PC-3 (cell line): ENCODE measurements around the gene GPC5.

Experiments
- CTCF ChIP-seq: fragments of 300-600 bp; sonication (generic); conservative IDR thresholded peaks from 2 replicates; pipeline ENCODE4 v1.5.1; 2017; ENCODE audit warnings: antibody characterized with exemption, low read depth, mild to moderate bottlenecking, low read length
- EZH2phosphoT487 ChIP-seq: fragments of 300-600 bp; sonication (generic); IDR thresholded peaks from 2 replicates; pipeline ENCODE4 v1.6.1; 2018; ENCODE audit warnings: mild to moderate bottlenecking, antibody characterized with exemption, low read length, borderline replicate concordance

GRCh38 chr13:92679602-92680001 lies 1281.2 kb downstream of the GPC5 start:
- no peak for TF ChIP-seq CTCF
- TF ChIP-seq EZH2phosphoT487: no peak
